H9 (cell line): Measurements from ENCODE around the gene SPCS2. TPM values are rescaled to one million over a fixed set of nuclear protein-coding genes. Genes with fewer than 3 reads are reported as not detected.

Experiments used
- DNase-seq: peaks from one replicate; pipeline ENCODE4 v3.0.0-alpha.2; 2017
- H2AFZ ChIP-seq: one replicate; pipeline ENCODE4 v1.6.1; 2013; ENCODE audit warnings: mild to moderate bottlenecking, low read length, control low read depth, moderate library complexity
- H2AK5ac ChIP-seq: 2 replicates; pipeline ENCODE4 v1.6.1; 2013; ENCODE audit warnings: low read length, control low read depth, mixed read lengths; ENCODE audit not compliant: insufficient read length
- H2BK120ac ChIP-seq: one replicate; pipeline ENCODE4 v1.6.1; 2013; ENCODE audit warnings: low read depth, mild to moderate bottlenecking, low read length, control low read depth, inconsistent platforms; ENCODE audit not compliant: poor library complexity, severe bottlenecking
- H2BK12ac ChIP-seq: 2 replicates; pipeline ENCODE4 v1.6.1; 2013; ENCODE audit warnings: low read length, control low read depth, mixed read lengths, low read depth; ENCODE audit not compliant: insufficient read length
- H2BK15ac ChIP-seq: 2 replicates; pipeline ENCODE4 v1.6.1; 2013; ENCODE audit warnings: low read depth, low read length, control low read depth
- H2BK20ac ChIP-seq: one replicate; pipeline ENCODE4 v1.6.1; 2013; ENCODE audit warnings: low read depth, mild to moderate bottlenecking, low read length, control low read depth, inconsistent platforms; ENCODE audit not compliant: poor library complexity, severe bottlenecking
- H2BK5ac ChIP-seq: 2 replicates; pipeline ENCODE4 v1.6.1; 2013; ENCODE audit warnings: low read length, control low read depth, mixed read lengths; ENCODE audit not compliant: insufficient read length
- H3K14ac ChIP-seq: 2 replicates; pipeline ENCODE4 v1.6.1; 2013; ENCODE audit warnings: low read length, control low read depth; ENCODE audit not compliant: insufficient read depth
- H3K18ac ChIP-seq: 2 replicates; pipeline ENCODE4 v1.6.1; 2013; ENCODE audit warnings: low read depth, mild to moderate bottlenecking, mixed read lengths, low read length, control low read depth; ENCODE audit not compliant: insufficient read length
- H3K23ac ChIP-seq: 2 replicates; pipeline ENCODE4 v1.6.1; 2013; ENCODE audit warnings: low read length, control low read depth, mixed read lengths, low read depth; ENCODE audit not compliant: insufficient read length
- H3K23me2 ChIP-seq: 2 replicates; pipeline ENCODE4 v1.6.1; 2013; ENCODE audit warnings: low read depth, mild to moderate bottlenecking, mixed read lengths, low read length, control low read depth; ENCODE audit not compliant: insufficient read length, poor library complexity, severe bottlenecking
- H3K27ac ChIP-seq: 2 replicates; pipeline ENCODE4 v1.5.1; 2013; ENCODE audit warnings: low read length, control low read depth, mixed read lengths, low read depth; ENCODE audit not compliant: insufficient read length
- H3K27me3 ChIP-seq: 2 replicates; pipeline ENCODE4 v1.6.1; 2013; ENCODE audit warnings: low read length, control low read depth, inconsistent platforms; ENCODE audit not compliant: insufficient read depth
- H3K4ac ChIP-seq: 2 replicates; pipeline ENCODE4 v1.6.1; 2013; ENCODE audit warnings: low read depth, mild to moderate bottlenecking, control low read depth, inconsistent platforms, low read length, moderate library complexity
- H3K4me1 ChIP-seq: 2 replicates; pipeline ENCODE4 v1.6.1; 2013; ENCODE audit warnings: low read length, control low read depth, inconsistent platforms; ENCODE audit not compliant: insufficient read depth
- H3K4me2 ChIP-seq: 2 replicates; pipeline ENCODE4 v1.6.1; 2013; ENCODE audit warnings: low read length, control low read depth, mixed read lengths; ENCODE audit not compliant: insufficient read length, insufficient read depth
- H3K56ac ChIP-seq: 2 replicates; pipeline ENCODE4 v1.6.1; 2013; ENCODE audit warnings: low read depth, mild to moderate bottlenecking, mixed read lengths, low read length, control low read depth; ENCODE audit not compliant: insufficient read length
- H3K79me1 ChIP-seq: 2 replicates; pipeline ENCODE4 v1.6.1; 2013; ENCODE audit warnings: low read depth, mild to moderate bottlenecking, moderate library complexity, low read length, control low read depth, inconsistent platforms; ENCODE audit not compliant: insufficient read depth, poor library complexity, severe bottlenecking
- H3K79me2 ChIP-seq: 2 replicates; pipeline ENCODE4 v1.6.1; 2013; ENCODE audit warnings: low read length, control low read depth, inconsistent platforms; ENCODE audit not compliant: insufficient read depth
- H3K9ac ChIP-seq: 2 replicates; pipeline ENCODE4 v1.6.1; 2013; ENCODE audit warnings: low read length, control low read depth, mixed read lengths; ENCODE audit not compliant: insufficient read length; ENCODE audit errors: extremely low read depth
- H3K9me3 ChIP-seq: one replicate; pipeline ENCODE4 v1.6.1; 2013; ENCODE audit warnings: low read depth, low read length, inconsistent platforms; ENCODE audit not compliant: control insufficient read depth
- H3T11ph ChIP-seq: one replicate; pipeline ENCODE4 v1.6.1; 2013; ENCODE audit warnings: mild to moderate bottlenecking, low read length, control low read depth, inconsistent platforms
- H4K20me1 ChIP-seq: one replicate; pipeline ENCODE4 v1.6.1; 2013; ENCODE audit not compliant: control insufficient read depth, insufficient read length, insufficient read depth
- H4K5ac ChIP-seq: 2 replicates; pipeline ENCODE4 v1.6.1; 2013; ENCODE audit warnings: low read depth, mild to moderate bottlenecking, mixed read lengths, low read length, control low read depth; ENCODE audit not compliant: insufficient read length
- H4K8ac ChIP-seq: replicated peaks from 2 replicates; pipeline ENCODE4 v1.6.1; 2013; ENCODE audit warnings: low read length, control low read depth, mixed read lengths, low read depth; ENCODE audit not compliant: insufficient read length
- H4K91ac ChIP-seq: 2 replicates; pipeline ENCODE4 v1.6.1; 2013; ENCODE audit warnings: low read depth, mild to moderate bottlenecking, moderate library complexity, mixed read lengths, low read length, control low read depth; ENCODE audit not compliant: insufficient read length
- H3K27ac Mint-ChIP-seq, 3 experiments: 2 replicates in 2 of 3; 3 replicates in 1 of 3; pipeline ENCODE4 v1.8.0; 2020 to 2021; ENCODE audit warnings: mixed read lengths in 3 of 3, mild to moderate bottlenecking in 1 of 3, moderate library complexity in 1 of 3
- H3K27me3 Mint-ChIP-seq: 2 replicates; pipeline ENCODE4 v1.8.0; 2021; ENCODE audit warnings: low read depth, mild to moderate bottlenecking, moderate library complexity, mixed read lengths
- H3K36me3 Mint-ChIP-seq, 3 experiments: 2 replicates in 2 of 3; 3 replicates in 1 of 3; pipeline ENCODE4 v1.8.0; 2020 to 2021; ENCODE audit warnings: low read depth in 3 of 3, mixed read lengths in 3 of 3; ENCODE audit not compliant: insufficient read depth in 1 of 3
- H3K4me1 Mint-ChIP-seq, 2 experiments: 2 replicates each; pipeline ENCODE4 v1.8.0; 2020; ENCODE audit warnings: mixed read lengths in 2 of 2
- H3K4me3 Mint-ChIP-seq, 2 experiments: 2 replicates in 1 of 2; 3 replicates in 1 of 2; pipeline ENCODE4 v1.8.0; 2020 to 2021; ENCODE audit warnings: mild to moderate bottlenecking in 2 of 2, mixed read lengths in 2 of 2, moderate library complexity in 1 of 2
- H3K9me3 Mint-ChIP-seq, 2 experiments: 2 replicates in 1 of 2; 3 replicates in 1 of 2; pipeline ENCODE4 v1.8.0; 2020; ENCODE audit warnings: mild to moderate bottlenecking in 2 of 2, mixed read lengths in 2 of 2, moderate library complexity in 1 of 2
- WGBS: extraction: QIAGEN DNeasy Blood & Tissue Kit; methylation state at CpG from one replicate; pipeline ENCODE4 v1.1.7; 2013; ENCODE audit warnings: missing lambda C conversion rate, low lambda C conversion rate, mixed read lengths; ENCODE audit not compliant: insufficient read length; ENCODE audit errors: extremely low coverage; 5-methylcytosine and 5-hydroxymethylcytosine counted together
- total RNA-seq: library from RNA; stranded (reverse); gene quantifications from 2 replicates; pipeline ENCODE4 v1.2.1, GENCODE V29; 2021
- TF ChIP-seq, protein P1 (sequence below): fragments of 200-600 bp; sonication (generic); conservative IDR thresholded peaks from 3 replicates; pipeline ENCODE4 v1.8.0; 2021; ENCODE audit warnings: antibody characterized with exemption, mild to moderate bottlenecking

SPCS2 gene
- total RNA-seq, 1 experiment from 2014 or later: 144 TPM

DNA sequence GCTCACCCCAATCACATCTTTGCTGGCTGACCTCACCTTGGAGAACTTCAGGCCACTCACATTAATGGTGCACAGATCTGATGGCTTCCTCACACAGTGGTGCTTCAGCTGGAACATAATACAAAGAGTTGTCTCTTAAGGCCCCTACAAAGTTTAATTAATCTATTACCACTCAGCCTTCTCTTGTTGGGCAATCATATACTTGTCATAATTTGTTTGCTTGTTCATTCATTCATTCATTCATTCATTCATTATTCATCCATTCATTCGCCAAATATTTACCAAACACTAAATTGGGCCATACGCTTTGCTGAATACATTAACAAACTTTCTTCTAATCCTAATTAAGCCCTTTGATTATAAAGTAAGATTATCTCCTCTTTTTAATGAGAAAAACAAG, 15.3 kb upstream of the SPCS2 start:
- Histone ChIP-seq H3K23ac (no peak overlapping the region), H3K79me2 (no peaks in the 10 kb centered on the region), H3T11ph (no peak overlapping the region), H2BK15ac (no peak overlapping the region), H4K5ac (no peak overlapping the region), H3K27me3 (no peaks in the 10 kb centered on the region), H3K27ac (no peak overlapping the region), H3K56ac (no peak overlapping the region), H4K8ac (no peak overlapping the region), H3K14ac (no peak overlapping the region), H4K91ac (no peak overlapping the region), H2AK5ac (no peak overlapping the region), H2BK20ac (no peak overlapping the region), H2BK120ac (no peak overlapping the region), H4K20me1 (no peaks in the 10 kb centered on the region), H3K9me3 (no peaks in the 10 kb centered on the region), H2BK12ac (no peak overlapping the region), H2BK5ac (no peak overlapping the region), H3K18ac (no peak overlapping the region), H2AFZ (no peak overlapping the region), H3K4me2 (no peak overlapping the region), H3K9ac (no peak overlapping the region), H3K4ac (no peak overlapping the region), H3K4me1 (no peaks in the 10 kb centered on the region), H3K23me2 (no peaks in the 10 kb centered on the region), H3K79me1 (no peaks in the 10 kb centered on the region)
- Mint-ChIP-seq H3K4me1 (no peaks in the 10 kb centered on the region), H3K36me3 (peaks cover 0 to 19% (median 0%) of the 10 kb centered on the region in 3 experiments; a peak in 5 of 7 replicates), H3K9me3 (no peaks in the 10 kb centered on the region), H3K27me3 (no peaks in the 10 kb centered on the region; the same call in 1 of the 2 replicates), H3K4me3 (no peak overlapping the region), H3K27ac (no peak overlapping the region)
- WGBS: 100% methylated on average over 2 of the region's 2 CpGs
- no peak for DNase-seq
- TF ChIP-seq, protein P1, sequence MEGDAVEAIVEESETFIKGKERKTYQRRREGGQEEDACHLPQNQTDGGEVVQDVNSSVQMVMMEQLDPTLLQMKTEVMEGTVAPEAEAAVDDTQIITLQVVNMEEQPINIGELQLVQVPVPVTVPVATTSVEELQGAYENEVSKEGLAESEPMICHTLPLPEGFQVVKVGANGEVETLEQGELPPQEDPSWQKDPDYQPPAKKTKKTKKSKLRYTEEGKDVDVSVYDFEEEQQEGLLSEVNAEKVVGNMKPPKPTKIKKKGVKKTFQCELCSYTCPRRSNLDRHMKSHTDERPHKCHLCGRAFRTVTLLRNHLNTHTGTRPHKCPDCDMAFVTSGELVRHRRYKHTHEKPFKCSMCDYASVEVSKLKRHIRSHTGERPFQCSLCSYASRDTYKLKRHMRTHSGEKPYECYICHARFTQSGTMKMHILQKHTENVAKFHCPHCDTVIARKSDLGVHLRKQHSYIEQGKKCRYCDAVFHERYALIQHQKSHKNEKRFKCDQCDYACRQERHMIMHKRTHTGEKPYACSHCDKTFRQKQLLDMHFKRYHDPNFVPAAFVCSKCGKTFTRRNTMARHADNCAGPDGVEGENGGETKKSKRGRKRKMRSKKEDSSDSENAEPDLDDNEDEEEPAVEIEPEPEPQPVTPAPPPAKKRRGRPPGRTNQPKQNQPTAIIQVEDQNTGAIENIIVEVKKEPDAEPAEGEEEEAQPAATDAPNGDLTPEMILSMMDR: no peak
